Tibial nerve (tissue), 4 donors: ENCODE results near the gene EPM2A. TPM values are rescaled to one million over a fixed set of nuclear protein-coding genes. Genes with fewer than 3 reads are reported as not detected.

Experiments
- DNase-seq, 2 donors: peaks; one replicate each; pipeline ENCODE4 v3.0.0-alpha.2; 2019; ENCODE audit warnings: low spot score in 2 of 2
- H3K27ac ChIP-seq, 4 donors: fragments of 200-600 bp; sonication (generic) in 3 of 4; one replicate each; pipeline ENCODE4 v1.5.1; 2017 to 2019; ENCODE audit warnings: mild to moderate bottlenecking in 1 of 4
- H3K27me3 ChIP-seq, 2 donors: fragments of 200-600 bp; sonication (generic) in 1 of 2; one replicate each; pipeline versions ENCODE4 v1.5.1 to v1.6.0; 2017 to 2019
- H3K36me3 ChIP-seq, 3 donors: fragments of 200-600 bp; sonication (generic); one replicate each; pipeline ENCODE4 v1.5.1; 2018 to 2019
- H3K4me1 ChIP-seq, 4 donors: fragments of 200-600 bp; sonication (generic) in 3 of 4; one replicate each; pipeline ENCODE4 v1.5.1; 2017 to 2019
- H3K4me3 ChIP-seq, 4 donors: fragments of 200-600 bp; sonication (generic) in 3 of 4; one replicate each; pipeline ENCODE4 v1.5.1; 2017 to 2019; ENCODE audit warnings: mild to moderate bottlenecking in 1 of 4, moderate library complexity in 1 of 4
- H3K9me3 ChIP-seq, 4 donors: fragments of 200-600 bp; sonication (generic) in 3 of 4; one replicate each; pipeline ENCODE4 v1.5.1; 2017 to 2019
- EP300 ChIP-seq, 2 donors: sonication (generic); formaldehyde crosslinking; IDR thresholded peaks; one replicate each; pipeline ENCODE4 v1.6.1; 2017; ENCODE audit warnings: antibody characterized with exemption in 2 of 2, mild to moderate bottlenecking in 1 of 2
- POLR2A ChIP-seq, 2 donors: fragments of 450-650 bp; IDR thresholded peaks; one replicate each; pipeline ENCODE4 v1.6.1; 2017; ENCODE audit warnings: antibody characterized with exemption in 2 of 2, mild to moderate bottlenecking in 2 of 2, moderate library complexity in 2 of 2
- WGBS, 2 donors: methylation state at CpG; one replicate each; pipeline ENCODE4 v1.1.5; 2018; 5-methylcytosine and 5-hydroxymethylcytosine counted together
- total RNA-seq, 4 donors: library from RNA; depleted of rRNA; stranded (reverse); fragments of >200 nt; gene quantifications; one replicate each; pipeline ENCODE4 v1.1.0, GENCODE V29; 2016
- TF ChIP-seq, protein P1 (sequence below), 5 experiments: fragments of 200-600 bp in 3 of 5; fragments of 450-650 bp in 2 of 5; sonication (generic) in 3 of 5; IDR thresholded peaks; one replicate each; pipeline ENCODE4 v1.5.1; 2016 to 2019; ENCODE audit warnings: antibody characterized with exemption in 5 of 5, mild to moderate bottlenecking in 3 of 5, moderate library complexity in 2 of 5

The EPM2A gene
- total RNA-seq, 4 donors from 2014 or later = 14.7 to 24.9 (median 20.3) TPM

GRCh38 chr6:145690969-145691368 is 44.4 kb downstream of the EPM2A start:
- H3K36me3 ChIP-seq = peaks cover 0 to under 1% (median 0%) of the 10 kb centered on the region in 3 donors
- no peak overlapping the region for H3K27ac ChIP-seq
- H3K4me3 ChIP-seq = no peak overlapping the region
- no peaks in the 10 kb centered on the region for H3K27me3 ChIP-seq
- H3K9me3 ChIP-seq = peaks cover 0 to 7% (median 3%) of the 10 kb centered on the region in 4 donors
- DNase-seq = no peak
- peaks cover 0 to 3% (median 0%) of the 10 kb centered on the region in 4 donors for H3K4me1 ChIP-seq
- WGBS, 2 donors = 94 to 96% methylated on average over 2 of the region's 2 CpGs
- TF ChIP-seq POLR2A (IDR thresholded peaks at IDR 0.05) (no peak), EP300 (IDR thresholded peaks at IDR 0.05) (no peak)

DNA sequence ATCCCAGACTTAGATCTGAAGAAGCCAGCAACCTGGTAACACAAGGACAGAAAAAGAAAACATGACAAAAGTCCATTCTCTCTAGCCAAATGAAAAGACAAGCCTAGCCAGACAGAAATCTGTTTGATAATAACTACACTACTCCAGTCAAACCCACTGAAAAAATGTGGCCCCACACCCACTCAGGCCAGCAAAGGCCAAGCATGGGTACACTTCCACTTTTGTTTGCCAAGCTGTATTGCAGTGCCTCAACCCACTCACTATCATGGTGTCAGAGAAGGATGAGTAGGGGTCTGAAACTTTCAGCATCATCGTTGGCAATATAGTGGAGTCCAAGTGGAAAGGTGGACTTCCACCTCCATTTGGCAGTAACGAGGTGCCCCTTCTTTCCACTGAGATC is 45.8 kb downstream of the EPM2A start:
- 49 to 64% methylated on average over 2 of the region's 2 CpGs for WGBS, 2 donors
- H3K9me3 ChIP-seq = peaks cover 0 to 7% (median 3%) of the 10 kb centered on the region in 4 donors
- H3K27me3 ChIP-seq = no peaks in the 10 kb centered on the region
- TF ChIP-seq, protein P1, sequence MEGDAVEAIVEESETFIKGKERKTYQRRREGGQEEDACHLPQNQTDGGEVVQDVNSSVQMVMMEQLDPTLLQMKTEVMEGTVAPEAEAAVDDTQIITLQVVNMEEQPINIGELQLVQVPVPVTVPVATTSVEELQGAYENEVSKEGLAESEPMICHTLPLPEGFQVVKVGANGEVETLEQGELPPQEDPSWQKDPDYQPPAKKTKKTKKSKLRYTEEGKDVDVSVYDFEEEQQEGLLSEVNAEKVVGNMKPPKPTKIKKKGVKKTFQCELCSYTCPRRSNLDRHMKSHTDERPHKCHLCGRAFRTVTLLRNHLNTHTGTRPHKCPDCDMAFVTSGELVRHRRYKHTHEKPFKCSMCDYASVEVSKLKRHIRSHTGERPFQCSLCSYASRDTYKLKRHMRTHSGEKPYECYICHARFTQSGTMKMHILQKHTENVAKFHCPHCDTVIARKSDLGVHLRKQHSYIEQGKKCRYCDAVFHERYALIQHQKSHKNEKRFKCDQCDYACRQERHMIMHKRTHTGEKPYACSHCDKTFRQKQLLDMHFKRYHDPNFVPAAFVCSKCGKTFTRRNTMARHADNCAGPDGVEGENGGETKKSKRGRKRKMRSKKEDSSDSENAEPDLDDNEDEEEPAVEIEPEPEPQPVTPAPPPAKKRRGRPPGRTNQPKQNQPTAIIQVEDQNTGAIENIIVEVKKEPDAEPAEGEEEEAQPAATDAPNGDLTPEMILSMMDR (IDR thresholded peaks at IDR 0.05) = no peak
- TF ChIP-seq POLR2A (IDR thresholded peaks at IDR 0.05) (no peak), EP300 (IDR thresholded peaks at IDR 0.05) (no peak)
- DNase-seq = no peak
- no peak overlapping the region for H3K27ac ChIP-seq
- H3K4me3 ChIP-seq = no peak overlapping the region
- H3K4me1 ChIP-seq = peaks cover 0 to 3% (median 0%) of the 10 kb centered on the region in 4 donors
- H3K36me3 ChIP-seq = peaks cover 0 to 14% (median 0%) of the 10 kb centered on the region in 3 donors

GRCh38 chr6:145688493-145688905 is 46.8 kb downstream of the EPM2A start:
- H3K9me3 ChIP-seq = peaks cover 0 to 7% (median 3%) of the 10 kb centered on the region in 4 donors
- H3K27ac ChIP-seq = no peak overlapping the region
- no peaks in the 10 kb centered on the region for H3K27me3 ChIP-seq
- TF ChIP-seq POLR2A (IDR thresholded peaks at IDR 0.05) (no peak), EP300 (IDR thresholded peaks at IDR 0.05) (no peak)
- TF ChIP-seq, protein P1 (IDR thresholded peaks at IDR 0.05) = no peak
- WGBS, 2 donors = 33 to 49% methylated on average over 1 of the region's 1 CpG
- H3K4me3 ChIP-seq = no peak overlapping the region
- H3K36me3 ChIP-seq = peaks cover 0 to 24% (median 0%) of the 10 kb centered on the region in 3 donors
- peaks cover 0 to 3% (median 0%) of the 10 kb centered on the region in 4 donors for H3K4me1 ChIP-seq
- no peak for DNase-seq

GRCh38 chr6:145685932-145686331 is 49.4 kb downstream of the EPM2A start:
- Histone ChIP-seq H3K27ac (no peak overlapping the region), H3K4me3 (no peak overlapping the region), H3K9me3 (no peaks in the 10 kb centered on the region), H3K4me1 (peaks cover 0 to 3% (median 0%) of the 10 kb centered on the region in 4 donors), H3K27me3 (no peaks in the 10 kb centered on the region), H3K36me3 (peaks cover 0 to 44% (median 0%) of the 10 kb centered on the region in 3 donors)
- WGBS, 2 donors = 62 to 69% methylated on average over 2 of the region's 2 CpGs
- TF ChIP-seq POLR2A (IDR thresholded peaks at IDR 0.05) = no peak
- TF ChIP-seq, protein P1 (IDR thresholded peaks at IDR 0.05) = no peak
- TF ChIP-seq EP300 (IDR thresholded peaks at IDR 0.05) = no peak
- DNase-seq = no peak

GRCh38 chr6:145681965-145682364 is 53.4 kb downstream of the EPM2A start:
- no peaks in the 10 kb centered on the region for H3K27me3 ChIP-seq
- H3K9me3 ChIP-seq = peaks cover 0 to 9% (median 0%) of the 10 kb centered on the region in 4 donors
- no peak for DNase-seq
- TF ChIP-seq, protein P1 (IDR thresholded peaks at IDR 0.05) = no peak
- no peak for TF ChIP-seq POLR2A (IDR thresholded peaks at IDR 0.05)
- no peak overlapping the region for H3K4me3 ChIP-seq
- H3K36me3 ChIP-seq = peaks cover 0 to 63% (median 0%) of the 10 kb centered on the region in 3 donors
- no peaks in the 10 kb centered on the region for H3K4me1 ChIP-seq
- H3K27ac ChIP-seq = no peak overlapping the region
- 87 to 91% methylated on average over 9 of the region's 9 CpGs for WGBS, 2 donors
